Measurements from ENCODE around the gene NUDT14.

DNA sequence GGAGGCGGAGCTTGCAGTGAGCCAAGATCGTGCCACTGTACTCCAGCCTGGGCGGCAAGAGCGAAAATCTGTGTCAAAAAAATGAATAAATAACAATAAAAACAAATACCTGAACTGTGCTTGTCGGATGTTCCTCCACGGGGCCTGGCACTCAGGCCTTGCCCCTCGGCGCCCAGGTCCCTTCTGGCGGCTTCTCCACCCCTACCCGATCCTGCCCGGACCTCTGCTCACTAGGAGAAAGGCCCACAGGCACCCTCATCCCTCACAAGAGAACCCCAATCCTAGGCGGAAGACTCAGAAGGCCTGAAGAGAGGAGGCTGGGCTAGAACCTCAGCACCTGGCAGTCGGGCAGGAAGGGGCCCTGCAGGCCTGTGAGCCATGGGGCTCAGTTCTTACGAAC, 46.2 kb upstream of the NUDT14 start:
- TF ChIP-seq, protein P1, sequence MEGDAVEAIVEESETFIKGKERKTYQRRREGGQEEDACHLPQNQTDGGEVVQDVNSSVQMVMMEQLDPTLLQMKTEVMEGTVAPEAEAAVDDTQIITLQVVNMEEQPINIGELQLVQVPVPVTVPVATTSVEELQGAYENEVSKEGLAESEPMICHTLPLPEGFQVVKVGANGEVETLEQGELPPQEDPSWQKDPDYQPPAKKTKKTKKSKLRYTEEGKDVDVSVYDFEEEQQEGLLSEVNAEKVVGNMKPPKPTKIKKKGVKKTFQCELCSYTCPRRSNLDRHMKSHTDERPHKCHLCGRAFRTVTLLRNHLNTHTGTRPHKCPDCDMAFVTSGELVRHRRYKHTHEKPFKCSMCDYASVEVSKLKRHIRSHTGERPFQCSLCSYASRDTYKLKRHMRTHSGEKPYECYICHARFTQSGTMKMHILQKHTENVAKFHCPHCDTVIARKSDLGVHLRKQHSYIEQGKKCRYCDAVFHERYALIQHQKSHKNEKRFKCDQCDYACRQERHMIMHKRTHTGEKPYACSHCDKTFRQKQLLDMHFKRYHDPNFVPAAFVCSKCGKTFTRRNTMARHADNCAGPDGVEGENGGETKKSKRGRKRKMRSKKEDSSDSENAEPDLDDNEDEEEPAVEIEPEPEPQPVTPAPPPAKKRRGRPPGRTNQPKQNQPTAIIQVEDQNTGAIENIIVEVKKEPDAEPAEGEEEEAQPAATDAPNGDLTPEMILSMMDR (IDR thresholded peaks at IDR 0.05; ENCODE audit: borderline replicate concordance, extremely low read depth, low read length, poor library complexity, severe bottlenecking) = no peak
- TF ChIP-seq EZH2 (IDR thresholded peaks at IDR 0.05; ENCODE audit: borderline replicate concordance, low read depth, low read length, severe bottlenecking) = no peak
